ENCODE results near the gene STXBP4. TPM values are rescaled to one million over a fixed set of nuclear protein-coding genes. Genes with fewer than 3 reads are reported as not detected.

The STXBP4 gene
- total RNA-seq, 4 donors from 2014 or later: 7.3 to 35.0 (median 18.0) TPM

GRCh38 chr17:54969658-54970572 is 1.4 kb downstream of the STXBP4 start:
- no peak for TF ChIP-seq CTCF (IDR thresholded peaks at IDR 0.05; ENCODE audit: low read depth)

DNA sequence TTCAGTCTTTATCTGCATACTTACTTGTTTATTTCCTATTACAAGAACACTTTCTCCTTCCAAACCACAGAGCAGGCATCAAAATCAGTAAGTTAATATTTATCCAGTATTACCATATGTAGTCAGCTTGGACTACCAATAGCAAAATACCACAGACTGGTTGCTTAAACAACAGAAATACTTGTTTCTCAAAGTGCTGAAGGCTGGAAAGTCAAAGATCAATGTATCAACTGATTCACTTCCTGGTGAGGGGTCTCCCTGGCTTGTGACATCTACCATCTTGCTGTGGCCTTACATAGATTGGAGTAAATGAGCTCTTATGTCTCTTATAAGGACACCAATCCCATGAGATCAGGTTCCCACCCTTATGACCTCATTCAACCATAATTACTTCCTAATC is 2.6 kb downstream of the STXBP4 start:
- no peak for TF ChIP-seq CTCF (IDR thresholded peaks at IDR 0.05; ENCODE audit: low read depth)

DNA sequence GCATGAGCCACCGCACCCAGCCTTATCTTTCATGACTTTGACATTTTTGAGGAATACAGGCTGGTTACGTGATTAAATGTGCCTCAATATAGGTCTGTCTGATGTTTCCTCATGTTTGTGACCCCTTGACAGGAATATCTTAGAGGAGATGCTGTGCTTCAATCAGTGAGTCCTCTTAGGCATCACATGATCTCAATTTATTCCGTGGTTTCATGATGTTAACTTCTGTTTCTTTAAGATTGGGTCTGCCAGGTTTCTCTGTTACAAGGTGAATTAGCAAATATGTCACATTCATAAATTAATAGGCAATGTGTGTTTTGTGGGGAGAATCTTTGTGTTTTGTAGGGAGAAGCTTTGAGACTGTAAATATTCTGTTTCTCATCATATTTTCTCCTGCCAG is 3.3 kb downstream of the STXBP4 start:
- no peak for TF ChIP-seq CTCF (IDR thresholded peaks at IDR 0.05; ENCODE audit: low read depth)

DNA sequence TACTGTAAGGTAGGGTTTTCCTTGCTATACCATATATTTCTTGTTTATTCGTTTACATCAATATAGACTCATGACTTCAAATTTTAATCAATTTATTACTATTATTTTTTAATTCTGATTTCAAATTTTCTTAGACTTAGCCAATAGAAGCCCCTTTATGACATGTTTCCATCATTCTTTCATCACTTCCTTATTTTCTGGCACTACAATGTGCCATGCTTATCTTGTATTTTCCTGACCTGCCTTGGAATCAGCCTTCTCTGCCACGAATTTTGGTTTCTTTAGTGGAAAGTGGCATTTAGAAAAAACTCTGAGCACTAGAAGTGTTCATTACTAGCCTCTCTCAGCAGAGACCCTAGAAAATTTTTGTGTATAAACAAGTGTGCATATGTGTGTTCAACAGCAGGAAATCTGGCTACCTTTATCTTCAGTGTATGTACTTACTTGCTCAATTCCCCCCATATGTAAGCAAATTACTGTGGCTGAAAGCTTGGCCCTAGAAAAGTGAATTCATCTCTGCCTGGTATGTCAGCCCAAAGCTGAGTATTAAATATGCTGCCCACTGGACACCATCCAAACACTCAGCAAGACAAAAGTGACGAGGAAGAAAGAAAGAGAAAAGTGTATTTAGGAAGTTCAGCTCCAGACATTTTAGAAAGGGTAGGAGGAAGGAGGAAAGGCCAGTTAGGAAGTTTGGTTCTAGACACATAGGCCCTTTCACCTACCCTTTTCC is 4.0 kb downstream of the STXBP4 start:
- TF ChIP-seq CTCF (IDR thresholded peaks at IDR 0.05; ENCODE audit: low read depth): no peak

DNA sequence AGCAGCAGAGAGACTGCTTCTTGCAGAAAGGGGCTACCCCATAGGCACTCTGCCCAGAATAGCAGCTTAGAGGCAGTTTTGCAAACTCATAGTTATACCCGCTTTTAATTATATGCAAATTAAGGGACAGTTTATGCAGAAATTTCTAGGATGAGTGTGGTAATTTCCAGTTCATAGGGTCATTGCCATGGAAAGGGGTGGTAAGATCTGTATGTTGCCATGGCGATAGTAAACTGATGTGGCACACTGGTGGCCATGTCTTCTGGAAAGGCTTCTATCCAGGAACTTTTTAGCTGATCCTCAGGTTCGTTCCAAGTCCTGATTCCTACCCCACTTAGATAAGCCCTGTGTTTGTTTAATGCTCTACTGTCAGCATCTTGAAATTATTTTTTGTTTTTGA is 6.2 kb downstream of the STXBP4 start:
- TF ChIP-seq CTCF (IDR thresholded peaks at IDR 0.05; ENCODE audit: low read depth): no peak

GRCh38 chr17:54976316-54976715 is 7.8 kb downstream of the STXBP4 start:
- no peak for TF ChIP-seq CTCF (IDR thresholded peaks at IDR 0.05; ENCODE audit: low read depth)

GRCh38 chr17:54977744-54978143 is 9.2 kb downstream of the STXBP4 start:
- TF ChIP-seq CTCF (IDR thresholded peaks at IDR 0.05; ENCODE audit: low read depth): no peak

Data from subcutaneous adipose tissue (tissue), 4 donors.